ENCODE data around the gene CHAF1A.

Gene CHAF1A

GRCh38 chr19:4366666-4367335 lies 35.6 kb upstream of the CHAF1A start:
- DNase-seq = no peak

- DNase-seq = no peak
Measured at GRCh38 chr19:4367336-4367723, 35.1 kb upstream of the CHAF1A start.

DNA sequence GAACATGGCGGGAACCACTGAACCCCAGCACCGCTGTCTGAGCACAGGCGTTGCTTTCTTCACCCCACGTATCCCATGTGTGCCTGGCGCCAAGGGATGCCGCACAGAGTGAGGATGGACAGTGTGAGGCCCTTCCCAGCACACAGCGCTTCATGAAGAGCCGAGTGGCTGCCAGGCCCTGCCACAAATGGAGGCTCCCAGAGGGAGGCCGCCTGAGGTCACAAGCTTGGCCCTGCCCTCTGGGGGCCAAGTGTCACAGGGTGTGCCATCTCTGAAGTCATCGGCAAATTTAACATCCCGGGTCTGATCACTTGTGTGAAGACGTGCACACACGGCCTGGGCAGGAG lies 34.7 kb upstream of the CHAF1A start:
- no peak for DNase-seq

- DNase-seq = no peak
Measured at GRCh38 chr19:4368128-4368820, 34.2 kb upstream of the CHAF1A start.

- peak in 10 of 51 donors; percentile 12 to 38 (median 24) for DNase-seq
Measured at GRCh38 chr19:4369109-4369887, 33.1 kb upstream of the CHAF1A start.

DNA sequence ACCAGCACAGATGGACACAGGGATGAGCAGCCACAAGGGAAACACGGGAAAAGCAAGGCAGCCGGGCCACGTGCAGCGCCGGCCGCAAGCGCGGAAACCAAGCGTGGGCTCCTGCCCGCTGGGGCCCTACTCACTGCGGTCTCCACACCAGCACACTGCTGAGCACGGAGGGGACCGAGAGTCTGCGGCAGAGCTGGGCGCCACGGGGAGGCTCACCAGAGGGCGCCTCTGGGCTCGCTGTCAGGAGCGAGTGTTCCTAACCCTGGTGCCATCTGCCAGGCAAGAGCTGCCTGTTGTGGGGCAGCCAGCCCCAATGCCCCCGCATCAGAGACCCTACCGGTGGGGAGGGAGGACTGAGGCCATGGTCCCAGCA lies 32.6 kb upstream of the CHAF1A start:
- DNase-seq = peak in 37 of 51 donors; percentile 6 to 76 (median 47)

DNA sequence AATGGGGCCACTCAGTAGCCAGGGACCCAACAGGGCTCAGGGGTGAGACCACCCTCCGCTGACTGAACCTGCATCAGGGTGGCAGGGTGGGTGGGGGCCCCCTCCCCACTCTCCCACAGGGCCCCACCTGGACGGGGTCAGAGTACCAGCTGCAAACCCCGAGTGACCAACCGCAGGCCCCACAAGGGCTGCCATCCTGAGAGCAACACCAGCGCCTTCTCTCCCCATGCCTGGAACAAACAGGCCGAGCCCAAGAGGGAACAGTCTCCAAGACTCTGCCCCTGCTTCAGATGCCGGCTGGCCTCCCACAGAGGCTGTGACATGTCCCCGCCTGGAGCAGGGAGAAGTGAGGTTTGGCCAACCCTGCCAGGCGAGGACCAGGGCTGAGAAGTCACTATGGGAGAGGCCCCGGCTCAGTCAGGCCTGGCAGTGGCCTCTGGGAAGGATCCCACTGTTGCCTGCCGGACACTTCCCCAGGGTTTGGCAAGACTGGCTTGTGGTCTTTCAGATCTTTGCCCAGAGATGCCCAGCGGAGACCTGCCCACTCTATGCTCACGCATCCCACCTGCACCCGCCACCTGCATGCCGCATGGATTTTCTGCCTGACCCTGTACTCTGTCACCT lies 31.9 kb upstream of the CHAF1A start:
- no peak for DNase-seq

DNA sequence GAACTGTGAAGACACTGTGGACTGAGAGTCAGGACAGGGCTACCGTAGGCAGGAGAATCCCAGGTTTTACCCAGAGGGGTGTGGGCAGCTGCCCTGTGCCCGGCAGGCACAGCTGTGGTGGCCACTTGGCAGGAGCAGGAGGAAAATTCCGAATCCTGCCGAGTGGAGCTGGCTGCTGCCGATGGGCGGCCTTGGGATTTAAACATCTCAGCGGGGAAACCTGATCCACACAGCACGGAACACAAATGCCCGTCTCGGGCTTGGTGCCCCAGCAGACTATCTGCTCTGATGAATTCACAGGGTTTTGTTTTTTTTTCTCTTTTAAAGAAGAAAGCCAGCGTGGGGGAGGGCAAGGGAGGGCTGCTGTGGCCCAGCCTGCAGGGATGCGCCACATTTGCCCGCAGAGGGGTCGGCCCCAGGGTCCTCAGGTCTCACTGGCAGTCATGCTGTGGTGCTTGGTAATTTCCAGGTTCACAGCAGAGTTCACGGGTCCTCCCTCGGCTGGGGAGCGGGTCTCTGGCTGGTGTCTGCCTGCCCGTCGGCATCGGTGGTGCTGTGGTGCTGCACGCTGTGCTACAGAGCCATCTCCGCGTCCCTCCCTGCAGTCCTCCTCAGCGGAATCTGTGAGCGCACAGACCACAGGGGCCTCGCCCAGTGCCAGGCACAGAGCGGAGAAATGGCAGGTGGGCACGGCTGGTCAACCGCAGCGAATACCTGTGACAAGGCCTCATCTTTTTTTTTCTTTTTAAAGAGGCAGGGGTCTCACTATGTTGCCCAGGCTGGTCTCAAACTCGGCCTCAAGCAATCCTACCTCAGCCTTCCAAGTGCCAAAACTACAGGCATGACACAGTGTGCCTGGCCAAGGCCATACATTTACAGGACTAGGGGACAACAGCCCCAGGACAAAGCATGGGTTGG lies 30.9 kb upstream of the CHAF1A start:
- peak in 10 of 51 donors; percentile 10 to 46 (median 30) for DNase-seq

DNA sequence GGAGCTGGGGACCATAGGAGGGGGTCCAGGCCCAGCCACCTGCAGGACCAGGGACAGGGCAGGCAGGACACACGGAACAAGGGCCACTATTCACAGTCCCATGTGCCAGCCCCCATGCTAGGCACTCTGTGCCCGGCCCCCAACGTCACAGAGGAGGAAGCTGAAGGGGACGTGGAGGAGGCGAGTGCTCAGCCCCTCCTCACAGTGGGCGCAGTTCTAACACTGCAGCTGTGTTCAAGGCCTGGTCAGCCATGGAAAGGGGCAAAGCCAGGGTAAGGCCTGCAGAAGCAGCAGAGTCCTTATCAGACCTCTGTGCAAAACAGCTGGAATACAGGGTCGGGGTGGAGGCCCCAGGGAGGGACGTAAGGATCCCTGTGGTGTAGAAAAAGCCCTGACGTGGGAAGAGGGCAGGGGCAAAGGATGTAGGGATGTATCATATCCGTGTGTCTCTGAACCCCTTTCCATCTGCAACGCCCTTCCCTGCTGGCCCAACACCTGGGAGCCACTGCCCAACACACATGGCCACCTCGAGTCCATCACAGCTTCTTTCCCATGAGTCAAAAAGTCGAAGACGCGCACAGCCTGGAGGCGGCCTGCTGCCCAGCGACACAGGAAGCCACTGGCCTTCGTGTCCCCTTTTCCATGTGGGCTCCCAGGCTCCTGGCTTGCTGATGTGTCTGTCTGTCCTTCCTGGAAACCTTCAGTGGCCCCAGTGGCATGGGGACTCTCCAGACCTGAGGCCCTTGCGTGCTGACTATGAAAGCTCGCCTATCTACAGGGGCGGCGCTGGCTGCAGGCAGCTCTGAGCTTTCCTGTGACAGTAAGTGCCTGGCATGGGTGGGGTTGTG lies 30.1 kb upstream of the CHAF1A start:
- peak in 1 of 51 donors; percentile 11 for DNase-seq

- no peak for DNase-seq
Measured at GRCh38 chr19:4373013-4373367, 29.4 kb upstream of the CHAF1A start.

- peak in 42 of 51 donors; percentile 21 to 82 (median 62) for DNase-seq
Measured at GRCh38 chr19:4373601-4374497, 28.6 kb upstream of the CHAF1A start.

- peak in 9 of 51 donors; percentile 25 to 66 (median 52) for DNase-seq
Measured at GRCh38 chr19:4374498-4375163, 27.8 kb upstream of the CHAF1A start.

DNA sequence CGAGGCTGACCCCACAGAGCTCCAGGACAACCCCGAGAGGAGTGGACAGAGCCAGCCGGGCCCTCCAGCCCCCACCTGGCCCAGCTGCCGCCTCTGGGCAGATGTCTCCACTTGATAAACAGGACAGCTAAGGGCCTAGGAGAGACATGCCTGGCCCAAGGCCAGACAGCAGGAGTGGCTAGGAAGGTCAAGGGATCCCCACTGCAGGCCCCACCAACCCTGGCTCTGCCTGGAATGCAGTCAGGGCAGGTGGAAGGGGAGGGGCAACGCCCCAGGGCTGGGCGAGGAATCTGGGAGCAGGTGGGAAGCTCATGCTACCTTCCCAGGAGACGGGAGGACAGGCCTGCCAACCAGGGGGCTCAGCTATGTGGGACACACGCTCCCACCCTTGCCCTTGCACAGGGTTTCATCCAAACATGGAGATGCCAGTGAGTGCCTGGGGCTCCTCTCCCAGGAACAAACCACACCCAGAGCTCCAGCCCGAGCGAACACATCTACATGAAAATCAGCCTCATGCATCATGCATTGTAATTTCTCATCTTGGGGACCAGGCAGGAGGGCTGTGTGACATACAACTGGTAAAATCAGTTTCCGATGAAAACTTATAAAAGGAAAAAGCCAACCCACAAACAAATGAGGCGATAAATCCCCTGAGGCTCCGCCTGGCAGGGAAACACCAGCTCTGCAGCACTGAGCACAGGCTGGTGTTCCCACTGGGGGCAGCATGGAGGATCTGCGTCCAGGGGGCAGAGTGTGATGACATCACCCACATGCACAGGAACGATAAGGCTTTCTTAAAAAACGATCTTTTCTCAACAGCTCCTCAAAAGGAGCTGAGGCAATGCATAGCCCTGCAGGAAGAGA lies 27.0 kb upstream of the CHAF1A start:
- DNase-seq = peak in 19 of 51 donors; percentile 6 to 70 (median 43)

- DNase-seq = peak in 1 of 51 donors; percentile 43
Measured at GRCh38 chr19:4376028-4376670, 26.3 kb upstream of the CHAF1A start.

DNA sequence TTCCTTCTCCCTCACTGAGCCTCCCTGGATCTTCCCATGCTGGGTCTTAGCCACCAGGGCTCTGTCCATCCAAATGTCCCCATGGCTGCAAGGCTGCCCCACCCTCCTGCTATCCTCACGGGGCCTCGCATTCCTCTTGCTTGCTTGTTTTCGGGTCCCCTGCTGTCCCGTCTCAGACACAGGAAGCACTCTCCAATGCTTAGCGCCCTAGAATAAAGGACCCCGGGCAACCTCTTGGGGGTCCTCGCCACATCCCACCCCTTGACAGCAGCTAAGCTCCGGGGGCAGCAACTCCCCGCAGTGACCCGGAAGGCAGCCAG lies 25.8 kb upstream of the CHAF1A start:
- DNase-seq = no peak

DNA sequence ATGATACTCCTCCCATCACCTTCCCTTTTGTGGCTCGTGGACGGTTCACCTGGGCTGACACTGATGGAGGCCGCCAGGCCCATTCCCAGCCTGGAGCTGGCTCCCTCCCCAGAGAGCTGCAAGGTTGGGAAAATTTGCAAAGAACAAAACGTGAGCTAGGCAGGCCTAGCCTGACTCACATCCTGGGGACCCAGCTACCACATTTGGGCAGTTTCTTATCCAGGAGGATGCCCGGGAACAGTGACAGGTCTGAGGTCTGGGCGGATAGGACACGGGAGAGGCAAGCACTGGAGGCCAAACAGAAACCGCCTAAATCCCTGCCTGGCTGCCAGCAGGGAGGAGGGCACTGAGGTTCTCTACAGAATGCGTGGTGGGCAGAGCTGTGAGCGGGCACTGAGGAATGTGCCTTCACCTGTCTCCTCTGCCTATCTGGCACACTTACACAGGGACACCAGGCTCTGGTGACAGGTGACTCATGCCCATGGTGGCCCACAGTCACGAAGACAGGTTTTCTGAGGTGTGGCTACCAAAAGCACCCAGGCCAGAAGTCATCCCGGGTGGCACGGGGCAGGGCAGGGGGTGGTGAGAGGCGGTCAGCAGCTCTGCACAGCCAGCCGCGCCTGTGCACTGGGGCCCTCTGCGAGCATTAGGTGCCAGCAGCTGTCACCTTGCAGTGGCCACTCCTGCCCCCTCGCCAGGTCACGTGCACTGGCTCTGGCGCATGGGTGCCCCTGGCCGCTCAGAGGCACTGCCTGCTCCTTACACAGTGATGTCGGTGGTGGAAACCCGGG lies 25.3 kb upstream of the CHAF1A start:
- DNase-seq = no peak

Data from hypothalamus (tissue), 51 donors.